Neural cell (in vitro differentiated cells): Measurements from ENCODE around the gene ANTXR1. TPM values are rescaled to one million over a fixed set of nuclear protein-coding genes. Genes with fewer than 3 reads are reported as not detected.

ENCODE experiments used
- H2AFZ ChIP-seq: fragments of 200-600, 300-800 bp; sonication (generic), shearing (Covaris generic); 2 replicates; pipeline ENCODE4 v1.6.0; 2014; ENCODE audit warnings: low read depth, mild to moderate bottlenecking, antibody characterized with exemption, low read length, moderate library complexity
- H3F3A ChIP-seq: fragments of 200-600 bp; shearing (Covaris generic); 2 replicates; pipeline ENCODE4 v1.6.1; 2016; ENCODE audit warnings: mild to moderate bottlenecking, moderate library complexity, mixed read lengths, antibody characterized with exemption, low read length; ENCODE audit not compliant: insufficient read depth, poor library complexity, severe bottlenecking
- H3K27ac ChIP-seq: fragments of 200-600, 300-800 bp; sonication (generic), shearing (Covaris generic); 2 replicates; pipeline ENCODE4 v1.5.1; 2014; ENCODE audit warnings: mild to moderate bottlenecking, low read length, moderate library complexity
- H3K27me3 ChIP-seq: fragments of 300-800, 200-600 bp; sonication (generic), shearing (Covaris generic); 2 replicates; pipeline ENCODE4 v1.6.0; 2014; ENCODE audit warnings: mild to moderate bottlenecking, low read depth, low read length, moderate library complexity; ENCODE audit not compliant: insufficient read depth
- H3K36me3 ChIP-seq: fragments of 300-800, 200-600 bp; sonication (generic), shearing (Covaris generic); 2 replicates; pipeline ENCODE4 v1.5.1; 2014; ENCODE audit warnings: mild to moderate bottlenecking, antibody characterized with exemption, low read length, moderate library complexity; ENCODE audit not compliant: insufficient read depth
- H3K4me2 ChIP-seq: fragments of 300-800, 200-600 bp; sonication (generic), shearing (Covaris generic); 2 replicates; pipeline ENCODE4 v1.6.0; 2014; ENCODE audit warnings: mild to moderate bottlenecking, low read length
- H3K4me3 ChIP-seq: fragments of 300-800, 200-600 bp; sonication (generic), shearing (Covaris generic); 2 replicates; pipeline ENCODE4 v1.5.1; 2014; ENCODE audit warnings: mild to moderate bottlenecking, low read length, moderate library complexity
- H3K79me2 ChIP-seq: fragments of 200-600 bp; shearing (Covaris generic); replicated peaks from 2 replicates; pipeline ENCODE4 v1.6.0; 2014; ENCODE audit warnings: mild to moderate bottlenecking, low read length, moderate library complexity; ENCODE audit not compliant: insufficient read depth
- H3K9ac ChIP-seq: fragments of 300-800, 200-600 bp; sonication (generic), shearing (Covaris generic); 2 replicates; pipeline ENCODE4 v1.6.1; 2016; ENCODE audit warnings: mild to moderate bottlenecking, low read length, mixed read lengths
- H3K9me2 ChIP-seq: fragments of 200-600 bp; shearing (Covaris generic); 2 replicates; pipeline ENCODE4 v1.6.1; 2016; ENCODE audit warnings: mild to moderate bottlenecking, low read length, mixed read lengths; ENCODE audit not compliant: insufficient read depth
- H3K9me3 ChIP-seq: fragments of 200-600, 300-800 bp; sonication (generic), shearing (Covaris generic); 2 replicates; pipeline ENCODE4 v1.6.1; 2016; ENCODE audit warnings: mild to moderate bottlenecking, mixed run types, low read length, moderate library complexity, mixed read lengths
- H4K20me1 ChIP-seq: fragments of 200-600 bp; shearing (Covaris generic); 2 replicates; pipeline ENCODE4 v1.6.1; 2016; ENCODE audit warnings: mild to moderate bottlenecking, mixed run types; ENCODE audit not compliant: insufficient read depth
- EP300 ChIP-seq: fragments of 450-650 bp; conservative IDR thresholded peaks from 2 replicates; pipeline ENCODE4 v1.6.1; 2014; ENCODE audit warnings: antibody characterized with exemption, mild to moderate bottlenecking, moderate library complexity; ENCODE audit not compliant: poor library complexity, severe bottlenecking
- EZH2 ChIP-seq: fragments of 200-600, 300-800 bp; shearing (Covaris generic), sonication (generic); IDR thresholded peaks from 2 replicates; pipeline ENCODE4 v1.6.1; 2014; ENCODE audit warnings: antibody characterized with exemption, low read length, borderline replicate concordance, mild to moderate bottlenecking; ENCODE audit not compliant: insufficient read depth, poor library complexity, severe bottlenecking
- MXI1 ChIP-seq: fragments of 450-650 bp; conservative IDR thresholded peaks from 2 replicates; pipeline ENCODE4 v1.6.1; 2014; ENCODE audit warnings: antibody characterized with exemption, mild to moderate bottlenecking; ENCODE audit not compliant: poor library complexity, severe bottlenecking
- POLR2AphosphoS5 ChIP-seq: IDR thresholded peaks from 2 replicates; pipeline ENCODE4 v1.6.1; 2012
- RAD21 ChIP-seq: fragments of 450-650 bp; conservative IDR thresholded peaks from 2 replicates; pipeline ENCODE4 v1.6.1; 2014; ENCODE audit warnings: antibody characterized with exemption, mild to moderate bottlenecking, moderate library complexity
- SMC3 ChIP-seq: fragments of 450-650 bp; conservative IDR thresholded peaks from 2 replicates; pipeline ENCODE4 v1.6.1; 2014; ENCODE audit warnings: antibody characterized with exemption, mild to moderate bottlenecking, moderate library complexity; ENCODE audit not compliant: poor library complexity
- TAF1 ChIP-seq: IDR thresholded peaks from 2 replicates; pipeline ENCODE4 v1.6.1; 2012; ENCODE audit warnings: low read depth
- polyA plus RNA-seq: library from polyadenylated mRNA; depleted of rRNA; stranded (reverse); fragments of >200 nt; gene quantifications from 2 replicates; pipeline ENCODE4 v1.2.3, GENCODE V29; 2014
- TF ChIP-seq, protein P1 (sequence below): fragments of 450-650 bp; IDR thresholded peaks from 2 replicates; pipeline ENCODE4 v1.5.1; 2014; ENCODE audit warnings: antibody characterized with exemption, mild to moderate bottlenecking, moderate library complexity; ENCODE audit not compliant: poor library complexity, severe bottlenecking
- TF ChIP-seq, protein P2 (sequence below): IDR thresholded peaks from 2 replicates; pipeline ENCODE4 v1.6.1; 2012; ENCODE audit warnings: borderline replicate concordance

Gene ANTXR1
- polyA plus RNA-seq, 1 donor from 2014 or later = 4.9 TPM

DNA sequence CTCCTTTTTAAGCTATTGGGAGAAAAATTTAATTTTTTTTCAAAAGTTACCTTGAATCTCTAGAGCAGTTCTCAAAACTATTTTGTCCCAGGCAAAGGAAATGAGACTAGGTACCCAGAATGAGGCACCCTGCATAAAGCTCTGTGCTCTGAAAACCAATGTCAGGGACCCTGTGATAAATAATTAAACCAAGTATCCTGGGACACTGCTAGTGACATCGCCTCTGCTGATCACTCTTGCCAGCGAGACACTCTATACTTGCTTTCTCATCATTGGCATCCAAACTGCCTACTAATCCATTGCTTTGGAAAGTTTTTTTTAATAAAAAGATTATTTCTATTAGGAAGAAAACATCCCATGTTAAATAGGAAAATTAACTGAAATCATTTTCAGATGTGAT, 37.1 kb upstream of the ANTXR1 start:
- H3K27me3 ChIP-seq = no peaks in the 10 kb centered on the region
- H3K9me2 ChIP-seq = no peaks in the 10 kb centered on the region
- H3K4me2 ChIP-seq = no peak overlapping the region
- H4K20me1 ChIP-seq = no peaks in the 10 kb centered on the region
- no peaks in the 10 kb centered on the region for H3F3A ChIP-seq
- H3K9ac ChIP-seq = no peak overlapping the region
- H3K4me3 ChIP-seq = no peak overlapping the region
- TF ChIP-seq EP300 (no peak), MXI1 (no peak), RAD21 (no peak), POLR2AphosphoS5 (no peak), EZH2 (no peak)
- TF ChIP-seq, protein P1, sequence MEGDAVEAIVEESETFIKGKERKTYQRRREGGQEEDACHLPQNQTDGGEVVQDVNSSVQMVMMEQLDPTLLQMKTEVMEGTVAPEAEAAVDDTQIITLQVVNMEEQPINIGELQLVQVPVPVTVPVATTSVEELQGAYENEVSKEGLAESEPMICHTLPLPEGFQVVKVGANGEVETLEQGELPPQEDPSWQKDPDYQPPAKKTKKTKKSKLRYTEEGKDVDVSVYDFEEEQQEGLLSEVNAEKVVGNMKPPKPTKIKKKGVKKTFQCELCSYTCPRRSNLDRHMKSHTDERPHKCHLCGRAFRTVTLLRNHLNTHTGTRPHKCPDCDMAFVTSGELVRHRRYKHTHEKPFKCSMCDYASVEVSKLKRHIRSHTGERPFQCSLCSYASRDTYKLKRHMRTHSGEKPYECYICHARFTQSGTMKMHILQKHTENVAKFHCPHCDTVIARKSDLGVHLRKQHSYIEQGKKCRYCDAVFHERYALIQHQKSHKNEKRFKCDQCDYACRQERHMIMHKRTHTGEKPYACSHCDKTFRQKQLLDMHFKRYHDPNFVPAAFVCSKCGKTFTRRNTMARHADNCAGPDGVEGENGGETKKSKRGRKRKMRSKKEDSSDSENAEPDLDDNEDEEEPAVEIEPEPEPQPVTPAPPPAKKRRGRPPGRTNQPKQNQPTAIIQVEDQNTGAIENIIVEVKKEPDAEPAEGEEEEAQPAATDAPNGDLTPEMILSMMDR = no peak
- TF ChIP-seq, protein P2, sequence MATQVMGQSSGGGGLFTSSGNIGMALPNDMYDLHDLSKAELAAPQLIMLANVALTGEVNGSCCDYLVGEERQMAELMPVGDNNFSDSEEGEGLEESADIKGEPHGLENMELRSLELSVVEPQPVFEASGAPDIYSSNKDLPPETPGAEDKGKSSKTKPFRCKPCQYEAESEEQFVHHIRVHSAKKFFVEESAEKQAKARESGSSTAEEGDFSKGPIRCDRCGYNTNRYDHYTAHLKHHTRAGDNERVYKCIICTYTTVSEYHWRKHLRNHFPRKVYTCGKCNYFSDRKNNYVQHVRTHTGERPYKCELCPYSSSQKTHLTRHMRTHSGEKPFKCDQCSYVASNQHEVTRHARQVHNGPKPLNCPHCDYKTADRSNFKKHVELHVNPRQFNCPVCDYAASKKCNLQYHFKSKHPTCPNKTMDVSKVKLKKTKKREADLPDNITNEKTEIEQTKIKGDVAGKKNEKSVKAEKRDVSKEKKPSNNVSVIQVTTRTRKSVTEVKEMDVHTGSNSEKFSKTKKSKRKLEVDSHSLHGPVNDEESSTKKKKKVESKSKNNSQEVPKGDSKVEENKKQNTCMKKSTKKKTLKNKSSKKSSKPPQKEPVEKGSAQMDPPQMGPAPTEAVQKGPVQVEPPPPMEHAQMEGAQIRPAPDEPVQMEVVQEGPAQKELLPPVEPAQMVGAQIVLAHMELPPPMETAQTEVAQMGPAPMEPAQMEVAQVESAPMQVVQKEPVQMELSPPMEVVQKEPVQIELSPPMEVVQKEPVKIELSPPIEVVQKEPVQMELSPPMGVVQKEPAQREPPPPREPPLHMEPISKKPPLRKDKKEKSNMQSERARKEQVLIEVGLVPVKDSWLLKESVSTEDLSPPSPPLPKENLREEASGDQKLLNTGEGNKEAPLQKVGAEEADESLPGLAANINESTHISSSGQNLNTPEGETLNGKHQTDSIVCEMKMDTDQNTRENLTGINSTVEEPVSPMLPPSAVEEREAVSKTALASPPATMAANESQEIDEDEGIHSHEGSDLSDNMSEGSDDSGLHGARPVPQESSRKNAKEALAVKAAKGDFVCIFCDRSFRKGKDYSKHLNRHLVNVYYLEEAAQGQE = no peak
- no peaks in the 10 kb centered on the region for H3K9me3 ChIP-seq
- H3K79me2 ChIP-seq = no peaks in the 10 kb centered on the region
- no peak overlapping the region for H2AFZ ChIP-seq
- H3K27ac ChIP-seq = no peak overlapping the region
- H3K36me3 ChIP-seq = no peaks in the 10 kb centered on the region

DNA sequence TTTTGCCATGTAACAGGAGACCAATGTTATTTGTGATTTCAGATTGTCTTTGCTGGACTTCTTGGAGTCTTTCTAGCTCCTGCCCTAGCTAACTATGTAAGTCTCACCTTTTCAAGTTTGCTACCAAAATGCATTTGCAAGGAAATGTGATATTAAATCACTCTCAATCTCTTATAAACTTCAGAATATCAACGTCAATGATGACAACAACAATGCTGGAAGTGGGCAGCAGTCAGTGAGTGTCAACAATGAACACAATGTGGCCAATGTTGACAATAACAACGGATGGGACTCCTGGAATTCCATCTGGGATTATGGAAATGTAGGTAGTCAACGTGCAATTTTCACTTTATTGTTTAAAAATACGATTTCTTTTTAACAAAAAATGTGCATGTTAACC, 35.5 kb upstream of the ANTXR1 start:
- H3K27me3 ChIP-seq = no peaks in the 10 kb centered on the region
- H3K4me2 ChIP-seq = no peak overlapping the region
- no peak overlapping the region for H3K4me3 ChIP-seq
- no peaks in the 10 kb centered on the region for H4K20me1 ChIP-seq
- no peaks in the 10 kb centered on the region for H3K9me3 ChIP-seq
- H3K9me2 ChIP-seq = no peaks in the 10 kb centered on the region
- no peaks in the 10 kb centered on the region for H3F3A ChIP-seq
- H3K9ac ChIP-seq = no peak overlapping the region
- no peak overlapping the region for H2AFZ ChIP-seq
- H3K79me2 ChIP-seq = no peaks in the 10 kb centered on the region
- H3K27ac ChIP-seq = no peak overlapping the region
- TF ChIP-seq RAD21 (no peak), EZH2 (no peak), POLR2AphosphoS5 (no peak), SMC3 (no peak), TAF1 (no peak), EP300 (no peak), MXI1 (no peak)
- TF ChIP-seq, protein P1 = no peak
- TF ChIP-seq, protein P2 = no peak
- H3K36me3 ChIP-seq = no peaks in the 10 kb centered on the region
